Right lobe of liver (tissue), 6 donors: ENCODE data around the gene PARL. TPM values are rescaled to one million over a fixed set of nuclear protein-coding genes. Genes with fewer than 3 reads are reported as not detected.
A peak's percentile ranks its signal among the peaks of the same experiment; 100 is the strongest.

Experiments used
- ATAC-seq, 4 donors: fragments of 200-7000 bp; cut with Tn5 transposase; one replicate each; pipeline ENCODE4 v1.9.1; 2020; ENCODE audit warnings: mild to moderate bottlenecking in 4 of 4, moderate library complexity in 4 of 4
- DNase-seq, 3 donors: peaks; one replicate each; pipeline ENCODE4 v3.0.0-alpha.2; 2020
- H3K27ac ChIP-seq, 3 donors: fragments of 200-600 bp; one replicate each; pipeline ENCODE4 v1.8.0; 2022
- H3K27me3 ChIP-seq, 2 donors: fragments of 200-600 bp; one replicate each; pipeline ENCODE4 v1.8.0; 2022
- H3K36me3 ChIP-seq, 4 donors: fragments of 200-600 bp; sonication (generic) in 1 of 4; one replicate each; pipeline versions ENCODE4 v1.5.1 to v1.8.0; 2017 to 2022; ENCODE audit warnings: control low read depth in 1 of 4
- H3K4me1 ChIP-seq, 4 donors: fragments of 200-600 bp; sonication (generic) in 1 of 4; one replicate each; pipeline versions ENCODE4 v1.5.1 to v1.8.0; 2017 to 2022; ENCODE audit warnings: control low read depth in 1 of 4
- H3K4me3 ChIP-seq, 3 donors: fragments of 200-600 bp; one replicate each; pipeline ENCODE4 v1.8.0; 2022
- H3K9me3 ChIP-seq, 4 donors: fragments of 200-600 bp; sonication (generic) in 1 of 4; one replicate each; pipeline versions ENCODE4 v1.5.1 to v1.8.0; 2017 to 2022; ENCODE audit warnings: control low read depth in 1 of 4
- POLR2A ChIP-seq: fragments of 450-650 bp; IDR thresholded peaks from one replicate; pipeline ENCODE4 v1.6.1; 2017; ENCODE audit warnings: antibody characterized with exemption, mild to moderate bottlenecking
- WGBS: methylation state at CpG from one replicate; pipeline ENCODE4 v1.1.6; 2018; ENCODE audit warnings: low coverage, low lambda C conversion rate; ENCODE audit not compliant: insufficient coverage; ENCODE audit errors: missing lambda C conversion rate; 5-methylcytosine and 5-hydroxymethylcytosine counted together
- intact Hi-C, 2 donors: fragments of 100-400 bp; cut with DNase I; formaldehyde crosslinking; loops; one replicate each; pipeline versions ENCODE4 v1.11.2 to v1.14.1; 2022
- total RNA-seq, 6 experiments: library from RNA; depleted of rRNA in 2 of 6; stranded (reverse); fragments of >200 nt in 2 of 6; fragmentation: NEBNext Ultra II Directional in 3 of 6; extraction: Animal tissue kit (Norgen Biotek cat#: 25700) in 3 of 6; gene quantifications; one replicate each; pipeline versions ENCODE4 v1.1.0 to v1.2.4, GENCODE V29; 2016 to 2023
- TF ChIP-seq, protein P1 (sequence below), 4 donors: fragments of 200-600 bp in 3 of 4; fragments of 450-650 bp in 1 of 4; IDR thresholded peaks; one replicate each; pipeline versions ENCODE4 v1.5.1 to v1.8.0; 2016 to 2022; ENCODE audit warnings: antibody characterized with exemption in 4 of 4, mild to moderate bottlenecking in 2 of 4
- donor health status: DM: no; HTN: yes; CAD: no.
- donor health status: DM: no; HTN: no; CAD: no.
- donor health status: DM: no; HTN: no; CAD: no.
- donor health status: DM: no; HTN: yes; CAD: no.
- donor health status: DM: no; HTN: yes; CAD: no.

The PARL gene
- total RNA-seq, 6 experiments from 2014 or later, result 23.7 to 29.0 (median 26.2) TPM

DNA sequence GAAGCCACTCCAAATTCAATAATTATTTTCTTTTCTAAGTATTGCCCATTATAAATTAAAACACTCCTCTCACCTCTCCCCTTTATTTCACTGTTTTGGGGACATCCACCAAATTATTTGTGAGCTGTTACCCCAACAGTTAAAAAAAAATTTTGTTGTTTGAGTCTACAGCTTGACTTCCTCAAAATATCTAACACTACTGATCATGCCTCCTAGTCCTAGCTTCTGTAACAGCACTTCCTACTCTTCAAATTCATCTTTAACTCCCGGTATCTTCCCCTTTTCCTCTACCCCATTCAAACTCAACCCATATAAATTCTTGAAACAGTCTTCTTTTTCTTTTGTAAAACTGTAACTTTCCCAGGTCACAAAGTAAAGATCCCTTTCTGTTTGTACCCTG is 15.9 kb downstream of the PARL start:
- 46% methylated on average over 1 of the region's 1 CpG for WGBS
- H3K4me3 ChIP-seq, result no peak overlapping the region
- no peak overlapping the region for H3K27ac ChIP-seq
- intact Hi-C loops, result no loop called here
- peaks cover 0 to 1% (median 0%) of the 10 kb centered on the region in 4 donors for H3K4me1 ChIP-seq
- peaks cover 0 to 29% (median 10%) of the 10 kb centered on the region in 4 donors for H3K36me3 ChIP-seq
- no peaks in the 10 kb centered on the region for H3K9me3 ChIP-seq
- ATAC-seq, result peak in 2 of 4 donors; percentile 38
- TF ChIP-seq, protein P1, sequence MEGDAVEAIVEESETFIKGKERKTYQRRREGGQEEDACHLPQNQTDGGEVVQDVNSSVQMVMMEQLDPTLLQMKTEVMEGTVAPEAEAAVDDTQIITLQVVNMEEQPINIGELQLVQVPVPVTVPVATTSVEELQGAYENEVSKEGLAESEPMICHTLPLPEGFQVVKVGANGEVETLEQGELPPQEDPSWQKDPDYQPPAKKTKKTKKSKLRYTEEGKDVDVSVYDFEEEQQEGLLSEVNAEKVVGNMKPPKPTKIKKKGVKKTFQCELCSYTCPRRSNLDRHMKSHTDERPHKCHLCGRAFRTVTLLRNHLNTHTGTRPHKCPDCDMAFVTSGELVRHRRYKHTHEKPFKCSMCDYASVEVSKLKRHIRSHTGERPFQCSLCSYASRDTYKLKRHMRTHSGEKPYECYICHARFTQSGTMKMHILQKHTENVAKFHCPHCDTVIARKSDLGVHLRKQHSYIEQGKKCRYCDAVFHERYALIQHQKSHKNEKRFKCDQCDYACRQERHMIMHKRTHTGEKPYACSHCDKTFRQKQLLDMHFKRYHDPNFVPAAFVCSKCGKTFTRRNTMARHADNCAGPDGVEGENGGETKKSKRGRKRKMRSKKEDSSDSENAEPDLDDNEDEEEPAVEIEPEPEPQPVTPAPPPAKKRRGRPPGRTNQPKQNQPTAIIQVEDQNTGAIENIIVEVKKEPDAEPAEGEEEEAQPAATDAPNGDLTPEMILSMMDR (IDR thresholded peaks at IDR 0.05), result no peak
- no peak for TF ChIP-seq POLR2A
- DNase-seq, result no peak
- no peaks in the 10 kb centered on the region for H3K27me3 ChIP-seq

DNA sequence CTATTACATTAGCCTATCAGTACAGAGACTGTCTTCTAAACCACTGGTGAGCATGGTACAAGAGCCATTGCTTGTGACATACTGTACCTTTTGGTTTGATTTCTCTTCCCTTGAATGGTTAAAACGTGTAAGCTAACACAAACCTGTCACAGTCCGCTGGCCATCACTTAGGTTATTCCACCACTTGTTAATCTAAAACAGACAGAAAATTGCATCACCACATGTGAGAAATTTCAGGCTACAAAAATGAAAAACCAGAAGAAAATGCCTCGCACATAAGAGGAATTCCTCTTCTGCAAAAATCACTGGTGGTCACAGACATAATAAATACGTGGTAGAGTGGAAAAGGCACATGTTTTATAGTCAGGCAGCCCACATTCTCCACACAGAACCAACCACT is 22.1 kb downstream of the PARL start:
- 88% methylated on average over 4 of the region's 4 CpGs for WGBS

DNA sequence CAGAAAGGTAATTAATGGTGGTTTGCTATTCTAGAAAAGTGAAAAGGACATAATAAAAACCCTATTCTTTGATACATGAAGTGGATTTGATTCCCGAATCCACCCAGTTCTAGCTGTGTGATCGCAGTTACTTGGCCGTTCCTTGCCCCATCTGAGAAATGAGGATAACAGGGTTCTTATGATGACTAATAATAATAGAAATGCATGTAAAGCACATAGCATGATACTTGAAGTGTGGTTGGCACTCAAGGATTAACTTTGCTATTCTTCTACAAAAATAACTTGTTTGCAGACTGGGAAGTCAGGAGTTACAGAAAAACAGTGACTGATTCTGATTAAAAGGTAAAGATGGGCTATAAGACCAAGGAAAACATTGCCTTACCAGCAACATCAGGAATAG is 26.8 kb downstream of the PARL start:
- DNase-seq (no peak), ATAC-seq (no peak)
- no peaks in the 10 kb centered on the region for H3K27me3 ChIP-seq
- no peak overlapping the region for H3K4me3 ChIP-seq
- H3K27ac ChIP-seq, result no peak overlapping the region
- H3K9me3 ChIP-seq, result no peaks in the 10 kb centered on the region
- WGBS, result 92% methylated on average over 3 of the region's 3 CpGs
- intact Hi-C loops, result no loop called here
- no peaks in the 10 kb centered on the region for H3K4me1 ChIP-seq
- H3K36me3 ChIP-seq, result peaks cover 0 to 42% (median 21%) of the 10 kb centered on the region in 4 donors
- no peak for TF ChIP-seq POLR2A
- TF ChIP-seq, protein P1 (IDR thresholded peaks at IDR 0.05), result no peak

More for the DNA sequence above, 22.1 kb downstream of the PARL start:
- no peaks in the 10 kb centered on the region for H3K4me1 ChIP-seq
- ATAC-seq, result no peak
- no peak for DNase-seq
- no peak overlapping the region for H3K4me3 ChIP-seq
- peaks cover 0 to 69% (median 34%) of the 10 kb centered on the region in 4 donors for H3K36me3 ChIP-seq
- no peaks in the 10 kb centered on the region for H3K9me3 ChIP-seq
- intact Hi-C loops, result no loop called here
- no peak overlapping the region for H3K27ac ChIP-seq
- TF ChIP-seq POLR2A, result no peak
- TF ChIP-seq, protein P1 (IDR thresholded peaks at IDR 0.05), result no peak
- no peaks in the 10 kb centered on the region for H3K27me3 ChIP-seq

DNA sequence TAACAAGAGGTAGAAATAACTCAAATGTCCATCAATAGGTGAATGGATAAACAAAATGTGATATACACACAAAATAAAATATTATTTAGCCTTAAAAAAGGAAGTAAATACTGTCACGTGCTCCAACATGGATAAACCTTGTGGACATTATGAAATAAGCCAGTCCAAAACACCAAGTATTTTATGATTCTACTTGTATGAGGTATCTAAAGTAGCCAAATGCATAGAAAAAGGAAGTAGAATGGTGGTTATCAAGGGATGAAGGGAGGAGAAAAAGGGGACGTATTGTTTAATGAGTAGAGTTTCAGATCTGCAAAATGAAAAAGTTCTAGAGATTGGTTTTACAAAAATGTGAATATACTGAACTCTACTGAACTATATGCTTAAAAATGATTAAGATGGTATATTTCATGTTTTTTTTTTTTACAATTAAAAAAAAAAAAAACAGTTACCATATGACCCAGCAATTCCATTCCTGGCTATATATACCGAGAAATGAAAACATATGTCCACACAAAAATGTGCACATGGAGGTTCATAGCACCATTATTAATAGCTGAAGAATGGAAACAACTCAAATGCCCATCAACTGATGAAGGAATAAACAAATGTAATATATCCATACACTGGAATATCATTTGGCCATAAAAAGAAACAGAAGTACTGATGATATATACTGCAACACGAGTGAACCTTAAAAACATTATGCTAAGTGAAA is 30.2 kb downstream of the PARL start:
- 91% methylated on average over 4 of the region's 4 CpGs for WGBS
- Histone ChIP-seq H3K4me1 (no peaks in the 10 kb centered on the region), H3K36me3 (peaks cover 0 to 19% (median 7%) of the 10 kb centered on the region in 4 donors), H3K9me3 (no peaks in the 10 kb centered on the region), H3K27me3 (no peaks in the 10 kb centered on the region), H3K27ac (no peak overlapping the region), H3K4me3 (no peak overlapping the region)
- no peak for ATAC-seq
- DNase-seq, result no peak
- intact Hi-C loops, result no loop called here
- no peak for TF ChIP-seq POLR2A

DNA sequence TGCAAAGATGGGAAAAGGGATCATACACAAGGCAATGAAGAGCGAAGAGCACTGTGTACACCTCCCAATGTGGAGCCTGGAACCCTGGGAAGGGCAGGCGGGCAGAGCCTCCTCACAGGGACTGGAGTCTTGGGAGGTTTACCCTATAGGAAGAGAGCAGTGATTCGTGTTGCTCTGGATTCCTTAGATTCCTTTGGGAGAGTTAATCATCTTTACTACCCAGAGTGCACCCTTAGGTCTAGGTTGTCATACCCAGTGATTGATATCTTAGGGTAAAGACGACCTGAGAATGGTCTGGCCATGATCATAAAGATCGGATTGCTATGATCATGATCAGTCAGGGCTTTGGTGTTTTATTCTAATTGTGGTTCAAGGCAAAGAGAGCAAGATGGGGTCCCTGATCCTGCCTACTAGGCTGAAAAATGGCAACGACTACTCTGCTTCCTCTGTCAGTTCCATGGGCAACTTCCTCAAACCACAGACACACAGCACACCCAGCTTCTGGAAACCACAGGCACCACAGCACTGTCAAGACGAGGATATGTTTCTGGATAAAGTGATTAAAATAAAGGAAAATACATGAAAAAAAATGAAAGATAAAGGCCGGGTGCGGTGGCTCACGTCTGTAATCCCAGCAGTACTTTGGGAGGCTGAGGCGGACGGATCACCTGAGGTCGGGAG is 38.9 kb downstream of the PARL start:
- H3K27me3 ChIP-seq, result no peaks in the 10 kb centered on the region
- H3K4me3 ChIP-seq, result no peak overlapping the region
- H3K9me3 ChIP-seq, result no peaks in the 10 kb centered on the region
- H3K27ac ChIP-seq, result no peak overlapping the region
- H3K36me3 ChIP-seq, result peaks cover 0 to 57% (median 17%) of the 10 kb centered on the region in 4 donors
- ATAC-seq, result peak in 1 of 4 donors; percentile 19
- intact Hi-C loops, result no loop called here
- TF ChIP-seq POLR2A, result no peak
- TF ChIP-seq, protein P1 (IDR thresholded peaks at IDR 0.05), result no peak
- H3K4me1 ChIP-seq, result no peaks in the 10 kb centered on the region
- 76% methylated on average over 13 of the region's 13 CpGs for WGBS
- no peak for DNase-seq
